Osteoblast (primary cell): ENCODE measurements around the gene TMC3. TPM values are rescaled to one million over a fixed set of nuclear protein-coding genes. Genes with fewer than 3 reads are reported as not detected.

Experiments used
- DNase-seq: peaks from one replicate; pipeline ENCODE4 v3.0.0; 2011; ENCODE audit warnings: low spot score, mixed read lengths; ENCODE audit not compliant: insufficient read length; ENCODE audit errors: missing footprints
- H2AFZ ChIP-seq: 2 replicates; pipeline ENCODE4 v1.6.0; 2011; ENCODE audit warnings: mild to moderate bottlenecking, low read length
- H3K27ac ChIP-seq: 2 replicates; pipeline ENCODE4 v1.5.1; 2011; ENCODE audit warnings: mild to moderate bottlenecking, low read depth, low read length, moderate library complexity
- H3K27me3 ChIP-seq: 2 replicates; pipeline ENCODE4 v1.6.0; 2012; ENCODE audit warnings: mild to moderate bottlenecking, control low read depth, inconsistent platforms, low read length, moderate library complexity; ENCODE audit not compliant: insufficient read depth
- H3K36me3 ChIP-seq: 2 replicates; pipeline ENCODE4 v1.5.1; 2011; ENCODE audit warnings: mild to moderate bottlenecking, low read length, control low read depth, moderate library complexity; ENCODE audit not compliant: insufficient read depth
- H3K4me1 ChIP-seq: 2 replicates; pipeline ENCODE4 v1.5.1; 2011; ENCODE audit warnings: mild to moderate bottlenecking, low read length, control low read depth, moderate library complexity; ENCODE audit not compliant: insufficient read depth
- H3K4me2 ChIP-seq: 2 replicates; pipeline ENCODE4 v1.6.0; 2011; ENCODE audit warnings: mild to moderate bottlenecking, low read length; ENCODE audit not compliant: insufficient read depth
- H3K4me3 ChIP-seq: fragments of 200-600 bp; sonication (generic); 3 replicates; pipeline ENCODE4 v1.5.1; 2012; ENCODE audit warnings: mild to moderate bottlenecking, low read length, inconsistent platforms; ENCODE audit not compliant: insufficient read depth
- H3K79me2 ChIP-seq: 2 replicates; pipeline ENCODE4 v1.6.0; 2012; ENCODE audit warnings: mild to moderate bottlenecking, low read length, control low read depth, inconsistent platforms; ENCODE audit not compliant: insufficient read depth
- H3K9me3 ChIP-seq: 2 replicates; pipeline ENCODE4 v1.5.1; 2011; ENCODE audit warnings: low read depth, low read length, control low read depth
- H4K20me1 ChIP-seq: 2 replicates; pipeline ENCODE4 v1.6.0; 2012; ENCODE audit warnings: mild to moderate bottlenecking, low read length, control low read depth; ENCODE audit not compliant: insufficient read depth
- total RNA-seq: library from RNA; depleted of rRNA; stranded (reverse); fragments of >200 nt; gene quantifications from 2 replicates; pipeline ENCODE4 v1.2.3, GENCODE V29; 2012
- TF ChIP-seq, protein P1 (sequence below): IDR thresholded peaks from 2 replicates; pipeline ENCODE4 v1.5.1; 2011; ENCODE audit warnings: mild to moderate bottlenecking, low read depth, low read length, moderate library complexity; ENCODE audit errors: extremely low read depth

Gene TMC3
- total RNA-seq, 1 donor = not detected

DNA sequence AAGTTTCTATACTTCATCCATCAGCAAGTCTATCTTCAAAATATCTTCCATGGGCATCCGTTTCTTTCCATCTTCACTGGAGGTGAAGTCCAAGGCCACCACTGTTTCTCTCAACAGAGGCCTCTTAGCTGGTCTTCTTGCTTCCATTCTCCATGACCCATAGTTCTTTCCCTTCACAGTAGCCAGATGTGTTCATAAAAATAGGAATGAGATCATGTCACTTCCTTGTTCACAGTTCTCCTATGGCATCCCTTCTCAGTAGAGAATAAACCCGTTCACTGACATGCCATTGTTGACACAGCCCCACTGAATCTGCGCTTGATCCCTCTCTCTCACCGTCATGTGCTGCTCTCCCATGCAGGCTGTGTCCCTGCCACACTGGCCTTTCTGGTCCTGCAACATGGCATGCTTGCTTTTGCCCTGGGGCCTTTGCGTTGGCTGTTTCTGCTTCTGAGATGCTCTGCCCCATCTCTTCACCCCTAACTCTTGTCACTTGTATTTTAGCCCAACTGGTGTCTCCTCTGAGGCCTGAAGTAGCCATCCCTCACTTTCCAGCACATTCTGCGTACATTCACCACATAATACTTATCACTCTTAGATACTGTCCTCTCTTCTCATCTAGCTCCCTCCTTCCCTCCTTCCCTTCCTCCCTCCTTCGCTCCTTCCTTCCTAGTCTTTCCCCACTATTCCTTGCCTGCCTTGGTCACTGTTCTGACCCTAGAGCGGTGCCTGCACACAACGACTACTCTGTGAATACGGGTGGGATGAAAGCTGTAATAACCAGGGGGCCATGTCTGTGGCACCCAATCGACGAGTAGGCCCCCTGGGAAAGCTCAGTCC, 92.0 kb downstream of the TMC3 start:
- Histone ChIP-seq H3K36me3 (no peaks in the 10 kb centered on the region), H3K27ac (no peak overlapping the region), H3K9me3 (no peaks in the 10 kb centered on the region), H3K4me3 (no peak overlapping the region), H4K20me1 (no peaks in the 10 kb centered on the region), H3K79me2 (no peaks in the 10 kb centered on the region), H3K4me1 (no peaks in the 10 kb centered on the region), H3K27me3 (peaks cover 3% of the 10 kb centered on the region), H2AFZ (no peak overlapping the region), H3K4me2 (no peak overlapping the region)
- DNase-seq = no peak
- TF ChIP-seq, protein P1, sequence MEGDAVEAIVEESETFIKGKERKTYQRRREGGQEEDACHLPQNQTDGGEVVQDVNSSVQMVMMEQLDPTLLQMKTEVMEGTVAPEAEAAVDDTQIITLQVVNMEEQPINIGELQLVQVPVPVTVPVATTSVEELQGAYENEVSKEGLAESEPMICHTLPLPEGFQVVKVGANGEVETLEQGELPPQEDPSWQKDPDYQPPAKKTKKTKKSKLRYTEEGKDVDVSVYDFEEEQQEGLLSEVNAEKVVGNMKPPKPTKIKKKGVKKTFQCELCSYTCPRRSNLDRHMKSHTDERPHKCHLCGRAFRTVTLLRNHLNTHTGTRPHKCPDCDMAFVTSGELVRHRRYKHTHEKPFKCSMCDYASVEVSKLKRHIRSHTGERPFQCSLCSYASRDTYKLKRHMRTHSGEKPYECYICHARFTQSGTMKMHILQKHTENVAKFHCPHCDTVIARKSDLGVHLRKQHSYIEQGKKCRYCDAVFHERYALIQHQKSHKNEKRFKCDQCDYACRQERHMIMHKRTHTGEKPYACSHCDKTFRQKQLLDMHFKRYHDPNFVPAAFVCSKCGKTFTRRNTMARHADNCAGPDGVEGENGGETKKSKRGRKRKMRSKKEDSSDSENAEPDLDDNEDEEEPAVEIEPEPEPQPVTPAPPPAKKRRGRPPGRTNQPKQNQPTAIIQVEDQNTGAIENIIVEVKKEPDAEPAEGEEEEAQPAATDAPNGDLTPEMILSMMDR = no peak

GRCh38 chr15:81281456-81281735, 92.6 kb downstream of the TMC3 start:
- H4K20me1 ChIP-seq = no peaks in the 10 kb centered on the region
- H3K4me1 ChIP-seq = no peaks in the 10 kb centered on the region
- DNase-seq = no peak
- no peak overlapping the region for H3K4me2 ChIP-seq
- H3K9me3 ChIP-seq = no peaks in the 10 kb centered on the region
- peaks cover 3% of the 10 kb centered on the region for H3K27me3 ChIP-seq
- no peak overlapping the region for H2AFZ ChIP-seq
- TF ChIP-seq, protein P1 = no peak
- H3K4me3 ChIP-seq = no peak overlapping the region
- H3K36me3 ChIP-seq = no peaks in the 10 kb centered on the region
- no peak overlapping the region for H3K27ac ChIP-seq
- no peaks in the 10 kb centered on the region for H3K79me2 ChIP-seq

Other genes with a start within 250 kb of the TMC3 start
- under 0.01 and 0.88 TPM in 2 replicates for gene CFAP161, start 239.9 kb downstream of the TMC3 start, total RNA-seq
- 6.5 and 7.1 TPM in 2 replicates for gene IL16, start 177.3 kb downstream of the TMC3 start, total RNA-seq
- gene STARD5, start 50.1 kb downstream of the TMC3 start, total RNA-seq = 5.9 and 6.5 TPM in 2 replicates